ENCODE results near the gene ARHGAP30.

The ARHGAP30 gene

DNA sequence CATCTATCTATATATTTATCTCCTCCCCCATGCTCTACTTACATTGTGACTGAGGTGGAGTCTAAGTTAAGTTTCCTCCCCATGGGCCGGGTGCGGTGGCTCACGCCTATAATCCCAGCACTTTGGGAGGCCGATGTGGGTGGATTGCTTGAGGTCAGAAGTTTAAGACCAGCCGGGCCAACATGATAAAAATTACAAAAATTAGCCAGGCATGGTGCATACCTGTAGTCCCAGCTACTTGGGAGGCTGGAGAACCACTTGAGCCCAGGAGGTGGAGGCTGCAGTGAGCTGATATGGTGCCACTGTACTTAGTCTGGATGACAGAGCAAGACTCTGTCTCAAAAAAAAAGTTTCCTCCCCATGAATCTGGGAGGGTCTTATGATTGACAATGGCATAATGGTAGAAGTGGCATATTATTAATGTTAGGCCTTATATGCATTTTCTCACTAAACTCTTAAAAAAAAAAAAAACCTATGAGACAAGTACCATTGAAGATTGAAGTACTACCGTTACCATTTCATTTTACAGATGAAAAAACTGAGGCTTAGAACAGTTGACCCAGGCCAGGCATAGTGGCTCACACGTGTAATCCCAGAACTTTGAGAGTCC, 60.0 kb downstream of the ARHGAP30 start:
- DNase-seq, result no peak

DNA sequence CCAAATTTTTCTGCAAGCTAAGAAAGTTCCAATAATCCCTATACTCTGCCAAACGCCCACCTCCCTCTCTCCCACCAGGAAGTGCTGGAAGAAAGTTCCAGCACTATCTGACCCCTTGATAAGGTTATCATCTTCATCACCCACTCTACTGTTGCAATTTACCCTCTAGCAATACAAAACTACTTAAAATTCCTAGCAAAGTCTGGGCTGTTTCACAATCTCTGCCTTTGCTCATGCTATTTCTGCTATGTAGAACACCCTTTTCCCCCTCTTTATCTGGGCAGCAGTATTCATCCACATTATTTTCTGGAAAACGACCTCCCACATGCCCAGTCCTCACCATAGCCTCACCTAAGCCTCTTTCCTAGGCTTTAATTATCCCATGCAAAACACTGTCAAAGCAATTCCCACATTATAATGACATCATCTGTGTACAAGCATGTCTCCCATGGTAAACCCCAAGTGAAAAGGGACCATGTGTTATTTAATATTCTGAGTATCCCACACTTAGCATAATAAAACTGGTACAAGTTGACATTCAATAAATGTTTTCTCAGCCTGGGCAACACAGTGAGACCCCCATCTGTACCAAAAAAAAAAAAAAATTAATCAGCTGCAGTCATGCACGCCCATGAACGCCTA, 60.7 kb downstream of the ARHGAP30 start:
- DNase-seq, result no peak

DNA sequence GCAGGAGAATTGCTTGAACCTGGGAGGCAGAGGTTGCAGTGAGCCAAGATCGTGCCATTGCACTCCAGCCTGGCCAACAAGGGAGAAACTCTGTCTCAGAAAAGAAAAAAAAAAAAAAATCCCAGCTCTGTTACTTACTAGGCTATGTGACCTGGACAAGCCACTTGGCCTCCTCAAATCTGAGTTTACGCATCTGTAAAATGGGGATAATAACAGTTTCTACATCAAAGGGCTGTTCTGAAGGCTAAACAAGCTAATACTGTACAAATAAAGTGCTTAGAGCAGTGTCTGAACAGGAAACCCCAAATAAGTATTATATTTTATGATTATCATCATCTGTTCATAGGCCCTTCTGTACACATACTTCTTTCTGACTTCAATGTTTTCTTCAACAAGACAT, 62.3 kb downstream of the ARHGAP30 start:
- no peak for DNase-seq

GRCh38 chr1:161006563-161006962, 63.1 kb downstream of the ARHGAP30 start:
- DNase-seq, result no peak

DNA sequence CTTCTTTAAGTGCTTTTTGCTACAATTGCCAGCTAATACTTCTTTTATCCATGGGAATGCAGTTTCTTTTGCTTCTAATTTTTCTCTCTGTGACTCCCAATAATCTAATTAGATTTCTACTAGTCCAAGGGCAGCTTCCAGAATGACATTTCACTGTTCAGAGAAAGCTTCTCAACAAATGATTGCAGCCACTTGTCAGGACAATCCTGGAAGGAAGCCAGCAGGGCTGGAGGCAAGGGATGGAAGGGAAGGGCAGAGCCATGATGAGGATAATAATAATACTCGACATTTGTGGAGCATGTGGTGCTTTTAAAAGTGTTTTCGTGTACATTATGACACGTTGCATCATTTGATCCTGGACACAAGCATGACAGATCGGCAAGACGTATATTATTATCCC, 68.2 kb downstream of the ARHGAP30 start:
- DNase-seq, result no peak

- DNase-seq, result no peak
Measured at GRCh38 chr1:161000736-161001480, 68.8 kb downstream of the ARHGAP30 start.

DNA sequence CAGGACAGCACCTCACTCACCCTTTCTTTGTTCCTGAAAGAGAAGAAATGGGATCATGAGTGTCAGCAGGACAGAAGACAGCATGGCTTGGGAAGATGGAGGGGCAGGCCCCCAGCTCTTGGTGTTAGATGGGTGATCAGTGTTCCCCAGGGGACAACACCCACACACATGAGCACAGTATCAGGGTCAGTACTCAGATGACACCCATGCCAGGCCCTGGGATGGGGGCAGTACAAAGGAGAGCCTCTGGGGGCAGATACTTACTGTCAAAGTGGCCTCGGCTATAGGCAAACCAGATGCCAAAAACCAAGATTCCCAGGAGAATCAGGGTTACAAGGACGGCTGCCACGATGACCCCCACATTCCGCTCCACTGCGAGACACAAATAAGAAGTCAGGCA, 70.3 kb downstream of the ARHGAP30 start:
- DNase-seq, result no peak

- no peak for DNase-seq
Measured at GRCh38 chr1:160997323-160998038, 72.2 kb downstream of the ARHGAP30 start.
